ENCODE results near the gene SPPL2B. TPM values are rescaled to one million over a fixed set of nuclear protein-coding genes. Genes with fewer than 3 reads are reported as not detected.

Gene SPPL2B
- polyA plus RNA-seq, 3 donors, result 5.7 to 64.9 (median 8.7) TPM

DNA sequence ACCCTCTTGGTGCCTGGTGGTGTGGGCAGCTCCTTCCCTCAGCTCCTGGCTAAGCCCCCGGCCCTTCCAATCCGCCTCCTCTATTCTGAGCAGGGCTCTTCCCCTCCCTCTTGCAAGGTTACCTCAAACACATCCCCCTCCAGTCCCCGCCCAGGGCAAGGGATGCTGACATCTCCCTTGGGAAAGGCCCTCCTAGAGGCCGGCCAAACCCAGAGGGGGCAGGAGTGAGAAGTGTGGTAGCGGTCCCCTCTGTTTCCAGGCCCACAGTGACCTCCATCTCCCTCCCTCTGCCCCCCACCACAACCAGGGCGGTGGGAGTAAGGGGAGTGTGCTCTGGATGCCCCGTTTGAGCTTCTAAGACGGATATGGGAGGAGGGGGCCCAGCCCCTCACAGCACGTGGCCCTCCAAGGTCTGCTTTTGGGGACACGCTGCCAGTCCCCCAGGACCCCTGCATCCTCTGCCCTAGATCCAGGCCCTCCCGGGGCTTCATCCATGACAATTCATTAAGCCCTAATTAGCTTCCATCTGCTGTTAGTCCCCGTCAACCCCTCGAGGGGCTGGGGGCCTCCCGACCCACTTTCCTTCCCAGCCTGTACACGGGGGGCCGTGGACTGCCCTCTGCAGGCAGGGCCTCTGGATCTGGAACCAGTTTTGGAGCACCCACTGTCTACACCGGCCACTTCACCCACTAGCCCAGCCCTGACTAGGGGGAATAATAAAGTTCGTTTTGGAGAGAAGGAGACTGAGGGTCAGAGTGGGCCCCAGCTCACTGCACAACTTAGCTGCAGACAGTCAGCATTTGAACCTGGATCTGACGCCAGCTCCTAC is 22.8 kb upstream of the SPPL2B start:
- WGBS (ENCODE audit: insufficient coverage), result 83% methylated on average over 3 of the region's 19 CpGs
- intact Hi-C loops (cut with micrococcal nuclease), result no loop called here
- no peaks in the 10 kb centered on the region for H3K79me2 ChIP-seq (ENCODE audit: insufficient read depth, low read length)
- H3K4me3 Mint-ChIP-seq, result peak overlapping the region in 1 of 2 donors; percentile 62
- H3K27me3 Mint-ChIP-seq (ENCODE audit: low read depth in 3 of 3), result peaks cover 85 to 96% (median 93%) of the 10 kb centered on the region in 3 donors
- H3K4me3 ChIP-seq (replicated peaks in 1 of 3; ENCODE audit: low read depth in 2 of 3, low read length in 3 of 3), result no peak overlapping the region
- no peak overlapping the region for H3K27ac ChIP-seq (ENCODE audit: low read depth in 1 of 2, low read length in 2 of 2)
- H3K4me1 Mint-ChIP-seq, result peaks cover 41% of the 10 kb centered on the region
- H3K27me3 ChIP-seq (ENCODE audit: control insufficient read depth in 2 of 2, insufficient read depth in 2 of 2, low read length in 2 of 2), result peaks cover 42 to 95% of the 10 kb centered on the region in 2 donors
- H3K36me3 ChIP-seq (replicated peaks in 1 of 2; ENCODE audit: control insufficient read depth in 1 of 2, insufficient read depth in 2 of 2, low read length in 2 of 2), result no peaks in the 10 kb centered on the region
- H3K36me3 Mint-ChIP-seq, result peaks cover 13 to 21% of the 10 kb centered on the region in 2 donors
- H4K20me1 ChIP-seq (ENCODE audit: insufficient read depth, low read length), result peaks cover 10% of the 10 kb centered on the region
- no peak overlapping the region for H3K9ac ChIP-seq (ENCODE audit: insufficient read depth, low read length, poor library complexity, severe bottlenecking)
- no peak for DNase-seq
- peaks cover 22 to 49% of the 10 kb centered on the region in 2 donors for H3K4me1 ChIP-seq (ENCODE audit: control insufficient read depth in 1 of 2, insufficient read depth in 2 of 2, low read length in 2 of 2)
- H3K27ac Mint-ChIP-seq, result peak overlapping the region in 1 of 7 donors; percentile 41
- no peak overlapping the region for H3K4me2 ChIP-seq (replicated peaks; ENCODE audit: extremely low read depth, low read length, poor library complexity, severe bottlenecking)
- TF ChIP-seq, protein P1, sequence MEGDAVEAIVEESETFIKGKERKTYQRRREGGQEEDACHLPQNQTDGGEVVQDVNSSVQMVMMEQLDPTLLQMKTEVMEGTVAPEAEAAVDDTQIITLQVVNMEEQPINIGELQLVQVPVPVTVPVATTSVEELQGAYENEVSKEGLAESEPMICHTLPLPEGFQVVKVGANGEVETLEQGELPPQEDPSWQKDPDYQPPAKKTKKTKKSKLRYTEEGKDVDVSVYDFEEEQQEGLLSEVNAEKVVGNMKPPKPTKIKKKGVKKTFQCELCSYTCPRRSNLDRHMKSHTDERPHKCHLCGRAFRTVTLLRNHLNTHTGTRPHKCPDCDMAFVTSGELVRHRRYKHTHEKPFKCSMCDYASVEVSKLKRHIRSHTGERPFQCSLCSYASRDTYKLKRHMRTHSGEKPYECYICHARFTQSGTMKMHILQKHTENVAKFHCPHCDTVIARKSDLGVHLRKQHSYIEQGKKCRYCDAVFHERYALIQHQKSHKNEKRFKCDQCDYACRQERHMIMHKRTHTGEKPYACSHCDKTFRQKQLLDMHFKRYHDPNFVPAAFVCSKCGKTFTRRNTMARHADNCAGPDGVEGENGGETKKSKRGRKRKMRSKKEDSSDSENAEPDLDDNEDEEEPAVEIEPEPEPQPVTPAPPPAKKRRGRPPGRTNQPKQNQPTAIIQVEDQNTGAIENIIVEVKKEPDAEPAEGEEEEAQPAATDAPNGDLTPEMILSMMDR (IDR thresholded peaks at IDR 0.05), result no peak
- peaks cover 0 to 39% (median 19%) of the 10 kb centered on the region in 7 donors for H3K9me3 Mint-ChIP-seq
- no peak overlapping the region for H2AFZ ChIP-seq (ENCODE audit: insufficient read depth, low read depth, low read length, poor library complexity, severe bottlenecking)
- peaks cover 0 to 7% of the 10 kb centered on the region in 2 donors for H3K9me3 ChIP-seq (replicated peaks in 1 of 2; ENCODE audit: control insufficient read depth in 1 of 2, insufficient read depth in 1 of 2, low read length in 2 of 2)

DNA sequence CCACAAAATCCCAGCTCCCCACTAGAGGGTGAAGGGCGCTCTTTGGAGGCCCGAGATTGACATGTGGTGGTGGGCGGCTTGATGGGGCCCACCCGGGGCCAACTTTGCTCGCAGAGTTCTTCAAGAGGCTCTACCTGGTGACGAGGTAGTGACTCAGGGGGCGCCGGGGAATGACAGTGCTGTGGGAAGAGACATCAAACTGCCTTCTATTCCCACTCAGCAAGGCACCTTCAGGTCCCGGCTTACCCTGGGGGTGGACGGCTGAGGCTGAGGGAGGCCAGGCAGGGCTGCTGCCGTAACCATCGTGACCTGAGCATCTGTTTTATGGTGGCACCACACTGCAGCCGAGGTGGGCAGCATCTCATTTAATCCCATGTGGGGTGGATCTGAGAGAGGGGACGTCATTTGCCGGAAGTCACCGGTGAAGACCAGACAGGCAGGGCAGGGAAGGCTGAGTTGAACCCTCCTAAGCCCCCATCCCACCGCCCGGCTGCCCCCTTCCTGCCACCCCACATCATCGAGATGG is 22.1 kb upstream of the SPPL2B start:
- Mint-ChIP-seq H3K27me3 (ENCODE audit: low read depth in 3 of 3) (peaks cover 86 to 97% (median 91%) of the 10 kb centered on the region in 3 donors), H3K4me3 (peak overlapping the region in 1 of 2 donors; percentile 85), H3K4me1 (peaks cover 36% of the 10 kb centered on the region), H3K36me3 (peaks cover 11 to 19% of the 10 kb centered on the region in 2 donors), H3K9me3 (peaks cover 0 to 38% (median 19%) of the 10 kb centered on the region in 7 donors), H3K27ac (no peak overlapping the region)
- DNase-seq, result no peak
- Histone ChIP-seq H4K20me1 (ENCODE audit: insufficient read depth, low read length) (peaks cover 3% of the 10 kb centered on the region), H3K4me2 (replicated peaks; ENCODE audit: extremely low read depth, low read length, poor library complexity, severe bottlenecking) (no peak overlapping the region), H3K9ac (ENCODE audit: insufficient read depth, low read length, poor library complexity, severe bottlenecking) (no peak overlapping the region), H3K4me1 (ENCODE audit: control insufficient read depth in 1 of 2, insufficient read depth in 2 of 2, low read length in 2 of 2) (peaks cover 18 to 42% of the 10 kb centered on the region in 2 donors), H3K4me3 (replicated peaks in 1 of 3; ENCODE audit: low read depth in 2 of 3, low read length in 3 of 3) (no peak overlapping the region), H3K27me3 (ENCODE audit: control insufficient read depth in 2 of 2, insufficient read depth in 2 of 2, low read length in 2 of 2) (peaks cover 42 to 88% of the 10 kb centered on the region in 2 donors), H3K79me2 (ENCODE audit: insufficient read depth, low read length) (no peaks in the 10 kb centered on the region), H2AFZ (ENCODE audit: insufficient read depth, low read depth, low read length, poor library complexity, severe bottlenecking) (no peak overlapping the region), H3K27ac (ENCODE audit: low read depth in 1 of 2, low read length in 2 of 2) (no peak overlapping the region), H3K9me3 (replicated peaks in 1 of 2; ENCODE audit: control insufficient read depth in 1 of 2, insufficient read depth in 1 of 2, low read length in 2 of 2) (peaks cover 0 to 7% of the 10 kb centered on the region in 2 donors), H3K36me3 (replicated peaks in 1 of 2; ENCODE audit: control insufficient read depth in 1 of 2, insufficient read depth in 2 of 2, low read length in 2 of 2) (no peaks in the 10 kb centered on the region)
- WGBS (ENCODE audit: insufficient coverage), result 69% methylated on average over 6 of the region's 19 CpGs
- intact Hi-C loops (cut with micrococcal nuclease), result no loop called here
- TF ChIP-seq, protein P1 (IDR thresholded peaks at IDR 0.05), result no peak

Measured in CD14-positive monocyte (primary cell).